WTC11 (cell line): Measurements from ENCODE around the gene LRRC14B.

Experiments
- CTCF ChIP-seq: fragments of 200-600 bp; IDR thresholded peaks from 2 replicates; pipeline ENCODE4 v1.8.0; 2022; ENCODE audit warnings: antibody characterized with exemption
- MXD4 ChIP-seq: fragments of 250-450 bp; sonication (Bioruptor Pico); IDR thresholded peaks from 2 replicates; pipeline ENCODE4 v1.8.0; 2021; ENCODE audit warnings: mild to moderate bottlenecking, moderate library complexity, borderline replicate concordance
- NFE2L1 ChIP-seq: sonication (generic); formaldehyde crosslinking; IDR thresholded peaks from 2 replicates; pipeline ENCODE4 v1.8.1; 2023; ENCODE audit warnings: missing genetic modification reagents
- NFYB ChIP-seq: sonication (generic); formaldehyde crosslinking; conservative IDR thresholded peaks from 2 replicates; pipeline ENCODE4 v1.8.0; 2022; ENCODE audit warnings: low read depth, missing genetic modification reagents
- NR2C2 ChIP-seq: sonication (generic); formaldehyde crosslinking; IDR thresholded peaks from 2 replicates; pipeline ENCODE4 v1.8.0; 2022; ENCODE audit warnings: mild to moderate bottlenecking, missing genetic modification reagents
- ZNF121 ChIP-seq: sonication (generic); formaldehyde crosslinking; IDR thresholded peaks from 2 replicates; pipeline ENCODE4 v1.8.0; 2023; ENCODE audit warnings: missing genetic modification reagents

DNA sequence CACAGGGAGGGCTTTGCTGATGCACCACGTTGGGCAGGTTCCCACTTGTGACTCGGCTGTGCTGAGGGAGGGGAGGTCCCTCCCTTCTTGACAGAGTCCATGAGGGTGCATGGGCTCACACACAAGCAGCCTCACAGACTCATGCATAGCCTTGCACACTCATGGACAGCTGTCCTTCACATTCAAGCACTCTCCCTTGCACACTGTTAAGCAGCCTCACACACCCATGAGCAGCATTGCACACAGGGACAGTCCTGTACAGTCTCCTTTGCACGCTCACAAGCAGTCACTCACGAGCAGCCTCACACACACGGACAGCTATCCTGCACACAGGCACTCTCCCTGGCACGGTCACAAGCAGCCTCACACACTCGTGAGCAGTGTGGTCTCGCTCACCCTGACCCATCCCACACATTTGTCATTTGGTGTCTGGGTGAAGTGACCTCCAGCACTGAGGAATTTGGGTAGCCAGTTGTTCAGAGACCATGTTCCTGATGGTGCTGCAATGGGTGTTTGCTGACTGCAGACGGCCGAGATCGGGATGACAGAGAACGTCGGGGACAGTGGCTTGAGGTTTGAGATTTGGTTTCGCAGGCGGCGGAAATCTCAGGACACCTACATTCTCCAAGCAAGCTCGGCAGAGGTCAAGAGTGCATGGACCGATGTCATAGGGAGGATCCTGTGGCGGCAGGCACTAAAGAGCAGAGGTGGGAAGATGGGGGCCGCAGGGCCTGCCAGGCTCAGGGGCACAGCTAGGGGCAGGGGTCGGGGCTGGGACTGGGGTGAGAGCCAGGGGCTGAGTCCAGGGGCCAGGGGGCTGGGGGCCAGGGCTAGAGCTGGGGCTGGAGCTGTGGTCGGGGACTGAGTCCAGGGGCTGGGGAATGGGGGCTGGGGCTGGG lies 17.7 kb upstream of the LRRC14B start:
- no peak for TF ChIP-seq NFE2L1 (CRISPR knock-in tag)
- no peak for TF ChIP-seq ZNF121 (CRISPR knock-in tag)
- TF ChIP-seq CTCF: no peak
- no peak for TF ChIP-seq NR2C2 (CRISPR knock-in tag)
- no peak for TF ChIP-seq MXD4 (CRISPR knock-in tag)
- TF ChIP-seq NFYB: no peak
